HAP-1 (cell line): ENCODE results near the gene RIMS1.

ENCODE experiments used
- DNase-seq, 2 experiments: peaks; one replicate each; pipeline ENCODE4 v3.0.0-alpha.2; 2016 to 2020; ENCODE audit warnings: low spot score in 2 of 2
- H3K27me3 ChIP-seq: fragments of 250-450 bp; sonication (Bioruptor Pico); 2 replicates; pipeline ENCODE4 v1.5.1; 2020; ENCODE audit warnings: low read depth, mild to moderate bottlenecking, moderate library complexity
- H3K36me3 ChIP-seq: fragments of 250-450 bp; sonication (Bioruptor Pico); replicated peaks from 2 replicates; pipeline ENCODE4 v1.5.1; 2020; ENCODE audit warnings: mild to moderate bottlenecking
- H3K4me1 ChIP-seq: fragments of 250-450 bp; sonication (Bioruptor Pico); 2 replicates; pipeline ENCODE4 v1.5.1; 2020; ENCODE audit warnings: mild to moderate bottlenecking
- H3K4me3 ChIP-seq: fragments of 250-450 bp; sonication (Bioruptor Pico); 2 replicates; pipeline ENCODE4 v1.5.1; 2020; ENCODE audit warnings: mild to moderate bottlenecking, moderate library complexity
- H3K9me3 ChIP-seq: fragments of 250-450 bp; sonication (Bioruptor Pico); 2 replicates; pipeline ENCODE4 v1.5.1; 2020; ENCODE audit warnings: mild to moderate bottlenecking, moderate library complexity
- in situ Hi-C: fragments of 300-500 bp; cut with MboI; formaldehyde crosslinking; loops from 3 replicates; pipeline ENCODE4 v1.14.3; 2020; ENCODE audit warnings: low sequenced_read_pairs, inconsistent platforms, mixed read lengths

RIMS1 gene

DNA sequence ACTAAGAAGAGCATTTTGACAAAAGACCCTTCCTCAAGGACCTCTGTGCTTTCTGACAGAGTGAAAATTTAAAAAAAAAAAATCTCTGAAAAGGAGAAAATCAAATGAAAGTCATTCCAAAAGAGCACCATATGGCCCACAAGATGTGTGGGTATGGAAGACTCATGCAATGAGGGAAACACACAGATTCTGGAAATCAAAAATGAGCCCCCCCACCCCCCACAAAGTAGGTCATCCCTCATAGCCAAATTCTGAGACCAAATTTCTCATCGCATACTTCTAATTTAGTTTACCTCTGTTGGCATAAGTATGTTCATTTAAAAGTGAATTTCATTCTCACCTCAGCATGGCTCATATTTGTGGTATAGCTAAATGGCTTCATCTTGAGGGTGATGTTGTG, 554.3 kb downstream of the RIMS1 start:
- no peaks in the 10 kb centered on the region for H3K4me1 ChIP-seq
- H3K4me3 ChIP-seq = no peak overlapping the region
- no peaks in the 10 kb centered on the region for H3K9me3 ChIP-seq
- no peaks in the 10 kb centered on the region for H3K27me3 ChIP-seq
- H3K36me3 ChIP-seq = no peaks in the 10 kb centered on the region
- DNase-seq = no peak
- in situ Hi-C loops = no loop called here

DNA sequence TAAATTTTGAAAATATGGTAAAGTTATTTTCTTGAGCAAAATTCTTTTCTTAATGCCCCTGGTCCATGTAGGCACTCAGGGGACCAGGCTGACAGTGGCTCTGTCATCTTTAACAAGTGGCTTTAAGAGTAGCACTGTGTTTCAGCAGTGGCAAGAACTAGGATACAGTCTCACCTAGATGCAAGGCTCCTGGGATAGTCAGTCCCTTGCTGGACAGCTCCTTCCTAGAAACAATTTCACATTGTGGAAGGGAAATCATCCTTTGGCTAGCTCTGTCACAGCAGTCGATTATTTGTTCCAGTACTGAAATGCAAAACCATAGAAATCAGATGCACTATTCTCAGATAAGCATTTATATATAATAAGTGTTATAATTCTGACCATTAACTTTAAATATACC, 560.1 kb downstream of the RIMS1 start:
- in situ Hi-C loops = no loop called here
- Histone ChIP-seq H3K36me3 (no peaks in the 10 kb centered on the region), H3K4me3 (no peak overlapping the region), H3K4me1 (no peaks in the 10 kb centered on the region), H3K9me3 (no peaks in the 10 kb centered on the region), H3K27me3 (no peaks in the 10 kb centered on the region)
- DNase-seq = no peak
